Measurements from ENCODE around the gene MRPL46. TPM values are rescaled to one million over a fixed set of nuclear protein-coding genes. Genes with fewer than 3 reads are reported as not detected.

The MRPL46 gene
- total and polyA plus RNA-seq, 2 donors (not counting 3 experiments of a cell fraction or from before 2014, with no cell fraction given), result 24.5 to 30.9 TPM

DNA sequence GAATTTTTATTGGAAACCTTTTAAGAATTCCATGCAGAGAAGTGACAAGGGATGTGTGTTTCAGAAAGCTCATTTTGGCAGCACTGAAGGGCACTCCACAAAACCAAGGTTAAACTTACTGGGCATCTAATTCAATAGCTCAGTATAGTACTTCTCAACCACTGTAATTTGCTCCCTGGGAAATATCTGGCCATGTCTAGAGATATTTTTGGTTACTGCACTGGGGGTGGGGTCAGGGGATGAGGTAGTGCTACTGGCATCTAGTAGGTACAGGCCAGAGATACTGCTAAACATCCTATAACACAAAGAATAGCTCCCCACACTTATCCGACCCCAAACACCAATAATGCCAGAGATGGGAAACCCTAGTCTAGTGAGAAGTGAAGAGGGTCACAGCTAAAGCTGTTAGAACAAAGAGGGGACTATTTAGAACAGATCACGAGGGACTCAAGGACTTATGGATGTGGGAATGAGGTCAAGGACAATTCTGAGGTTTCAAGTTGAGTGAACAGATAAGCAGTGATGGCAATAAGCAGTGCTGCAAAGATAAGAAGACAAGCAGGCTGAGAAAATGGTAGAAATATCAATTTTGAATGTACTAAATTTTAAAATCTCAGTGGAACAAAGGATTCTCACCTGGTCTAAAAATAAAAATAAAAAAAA lies 3.2 kb downstream of the MRPL46 start:
- Histone ChIP-seq H3K4me3 (replicated peaks in 1 of 3; ENCODE audit: insufficient read depth in 1 of 3, low read depth in 1 of 3, low read length in 3 of 3) (no peak overlapping the region), H2AFZ (ENCODE audit: low read depth, low read length) (no peak overlapping the region), H3K9ac (replicated peaks; ENCODE audit: extremely low read depth, insufficient read depth, low read length) (peak overlapping the region; percentile 40), H3K9me3 (replicated peaks; ENCODE audit: control insufficient read depth, insufficient read depth, low read length) (no peaks in the 10 kb centered on the region), H3K27ac (ENCODE audit: insufficient read depth, low read depth, low read length) (peak overlapping the region; percentile 96), H3K79me2 (ENCODE audit: control insufficient read depth, insufficient read depth, low read length) (peaks cover 31% of the 10 kb centered on the region), H3K9me1 (replicated peaks; ENCODE audit: control insufficient read depth, extremely low read depth, insufficient read depth, low read length) (no peaks in the 10 kb centered on the region), H3K27me3 (ENCODE audit: control insufficient read depth in 2 of 2, insufficient read depth in 2 of 2, low read length in 2 of 2) (no peaks in the 10 kb centered on the region), H3K4me2 (ENCODE audit: insufficient read depth, low read length) (peak overlapping the region; percentile 73), H4K20me1 (replicated peaks; ENCODE audit: control insufficient read depth, extremely low read depth, insufficient read depth, low read length) (no peaks in the 10 kb centered on the region), H3K36me3 (ENCODE audit: control insufficient read depth in 2 of 2, extremely low read depth in 1 of 2, insufficient read depth in 2 of 2, low read length in 2 of 2) (peaks cover 7 to 25% of the 10 kb centered on the region in 2 experiments), H3K4me1 (ENCODE audit: control insufficient read depth, extremely low read depth, insufficient read depth, low read length) (peaks cover 37% of the 10 kb centered on the region)
- intact Hi-C loops (cut with micrococcal nuclease) (loop anchor here (1.0 kb wide), 1 partner anchor 10 kb away; no protein-coding TSS in a partner anchor), dilution Hi-C loops (cut with MboI; ENCODE audit: extremely low pct_ligation_motif_present, low sequenced_read_pairs) (no loop called here)
- DNase-seq (ENCODE audit: low read depth, low spot score) (no peak), FAIRE-seq (no peak)
- ChIA-PET POLR2A (no interaction called here), CTCF (interaction anchor here (1.2 to 1.4 kb wide), 3 partner anchors 9 to 160 kb away, joined by 3 to 7 read pairs (median 3); no protein-coding TSS in a partner anchor)
- TF ChIP-seq EZH2 (IDR thresholded peaks at IDR 0.05; ENCODE audit: borderline replicate concordance, low read depth, low read length, severe bottlenecking) (no peak), CTCF (IDR thresholded peaks at IDR 0.05; ENCODE audit: extremely low read depth in 1 of 2, insufficient read depth in 1 of 2, low read depth in 1 of 2, low read length in 2 of 2) (no peak), MYC (IDR thresholded peaks at IDR 0.05; ENCODE audit: low read depth, low read length) (no peak), POLR2A (IDR thresholded peaks at IDR 0.05; ENCODE audit: low read depth, low read length) (no peak), GATA2 (IDR thresholded peaks at IDR 0.05; ENCODE audit: insufficient read depth, insufficient read length, low read depth, low read length) (no peak), JUN (IDR thresholded peaks at IDR 0.05; ENCODE audit: borderline replicate concordance, insufficient read depth, insufficient read length, low read depth) (no peak), POLR2AphosphoS5 (IDR thresholded peaks at IDR 0.05; ENCODE audit: insufficient read depth, low read depth, low read length) (no peak), FOS (IDR thresholded peaks at IDR 0.05; ENCODE audit: borderline replicate concordance, insufficient read depth, low read length) (no peak)
- TF ChIP-seq, protein P1, sequence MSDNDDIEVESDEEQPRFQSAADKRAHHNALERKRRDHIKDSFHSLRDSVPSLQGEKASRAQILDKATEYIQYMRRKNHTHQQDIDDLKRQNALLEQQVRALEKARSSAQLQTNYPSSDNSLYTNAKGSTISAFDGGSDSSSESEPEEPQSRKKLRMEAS (IDR thresholded peaks at IDR 0.05; ENCODE audit: insufficient read depth, insufficient read length), result no peak
- TSS peak; percentile 0 for BruUV-seq (replicated peaks)

Data from endothelial cell of umbilical vein (primary cell).